GM18870 (cell line): ENCODE results near the gene HELZ.
"Not testable (repeated sequence)": the region's sequence is repeated elsewhere in the genome, so short reads cannot be mapped to it uniquely, and the experiment has no call there.

ENCODE experiments used
- ATAC-seq: cut with Tn5 transposase; IDR thresholded peaks from one replicate; pipeline ENCODE4 v1.9.1; 2021; ENCODE audit warnings: moderate library complexity; ENCODE audit not compliant: unreplicated experiment

Gene HELZ

GRCh38 chr17:67151717-67152116 lies 93.3 kb downstream of the HELZ start:
- ATAC-seq = no peak

GRCh38 chr17:67150826-67151225 lies 94.2 kb downstream of the HELZ start:
- ATAC-seq = no peak

- no peak for ATAC-seq
Observed at GRCh38 chr17:67148352-67148751, 96.6 kb downstream of the HELZ start.

GRCh38 chr17:67145183-67145805 lies 99.7 kb downstream of the HELZ start:
- ATAC-seq = no peak

- ATAC-seq = no peak
Observed at GRCh38 chr17:67143318-67143717, 101.7 kb downstream of the HELZ start.

GRCh38 chr17:67142030-67142429 lies 103.0 kb downstream of the HELZ start:
- ATAC-seq = not testable (repeated sequence)

GRCh38 chr17:67139784-67140665 lies 105.0 kb downstream of the HELZ start:
- no peak for ATAC-seq

GRCh38 chr17:67139289-67139688 lies 105.7 kb downstream of the HELZ start:
- ATAC-seq = no peak

GRCh38 chr17:67138392-67138791 lies 106.6 kb downstream of the HELZ start:
- ATAC-seq = no peak

GRCh38 chr17:67137860-67138259 lies 107.1 kb downstream of the HELZ start:
- ATAC-seq = no peak

- ATAC-seq = no peak
Observed at GRCh38 chr17:67137026-67137370, 108.0 kb downstream of the HELZ start.

GRCh38 chr17:67136191-67137025 lies 108.6 kb downstream of the HELZ start:
- ATAC-seq = no peak

- no peak for ATAC-seq
Observed at GRCh38 chr17:67133161-67133560, 111.8 kb downstream of the HELZ start.

- ATAC-seq = no peak
Observed at GRCh38 chr17:67132366-67132765, 112.6 kb downstream of the HELZ start.

GRCh38 chr17:67130768-67131167 lies 114.2 kb downstream of the HELZ start:
- no peak for ATAC-seq

- ATAC-seq = no peak
Observed at GRCh38 chr17:67129283-67129682, 115.7 kb downstream of the HELZ start.

- ATAC-seq = no peak
Observed at GRCh38 chr17:67128700-67129099, 116.3 kb downstream of the HELZ start.

GRCh38 chr17:67127925-67128324 lies 117.1 kb downstream of the HELZ start:
- ATAC-seq = no peak

- no peak for ATAC-seq
Observed at GRCh38 chr17:67126983-67127382, 118.0 kb downstream of the HELZ start.

- ATAC-seq = not testable (repeated sequence)
Observed at GRCh38 chr17:67126543-67126942, 118.5 kb downstream of the HELZ start.

- no peak for ATAC-seq
Observed at GRCh38 chr17:67125924-67126323, 119.1 kb downstream of the HELZ start.

- no peak for ATAC-seq
Observed at GRCh38 chr17:67125417-67125816, 119.6 kb downstream of the HELZ start.
